Astrocyte (in vitro differentiated cells and primary cell): ENCODE measurements around the gene FAM107B.

Experiments used
- EZH2 ChIP-seq: IDR thresholded peaks from 2 replicates; pipeline ENCODE4 v1.6.1; 2012; ENCODE audit warnings: mild to moderate bottlenecking, low read length, inconsistent platforms; ENCODE audit not compliant: insufficient read depth
- TF ChIP-seq, protein P1 (sequence below): IDR thresholded peaks from 2 replicates; pipeline ENCODE4 v1.5.1; 2011; ENCODE audit warnings: low read depth, mild to moderate bottlenecking, inconsistent platforms, low read length, moderate library complexity; ENCODE audit not compliant: insufficient read depth

DNA sequence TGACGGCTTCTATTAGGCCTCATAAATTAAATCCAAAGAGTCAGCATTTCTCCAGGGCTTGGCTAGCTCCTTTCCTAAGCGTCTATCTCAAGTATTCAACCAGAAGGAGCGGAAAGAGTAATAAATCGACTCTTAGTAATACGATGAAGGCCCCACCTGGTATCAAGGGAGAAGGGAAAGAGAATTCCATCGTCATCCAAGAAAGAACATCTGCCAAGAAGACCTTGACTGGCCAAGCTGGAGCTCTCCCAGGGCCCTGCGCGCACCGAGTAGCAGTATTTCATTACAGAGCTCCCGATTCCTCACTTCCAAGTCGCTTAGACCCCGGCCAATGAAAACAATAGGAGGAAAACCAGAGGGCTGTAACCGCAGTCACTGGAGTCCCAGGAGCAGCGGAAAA is 266.0 kb downstream of the FAM107B start:
- TF ChIP-seq, protein P1, sequence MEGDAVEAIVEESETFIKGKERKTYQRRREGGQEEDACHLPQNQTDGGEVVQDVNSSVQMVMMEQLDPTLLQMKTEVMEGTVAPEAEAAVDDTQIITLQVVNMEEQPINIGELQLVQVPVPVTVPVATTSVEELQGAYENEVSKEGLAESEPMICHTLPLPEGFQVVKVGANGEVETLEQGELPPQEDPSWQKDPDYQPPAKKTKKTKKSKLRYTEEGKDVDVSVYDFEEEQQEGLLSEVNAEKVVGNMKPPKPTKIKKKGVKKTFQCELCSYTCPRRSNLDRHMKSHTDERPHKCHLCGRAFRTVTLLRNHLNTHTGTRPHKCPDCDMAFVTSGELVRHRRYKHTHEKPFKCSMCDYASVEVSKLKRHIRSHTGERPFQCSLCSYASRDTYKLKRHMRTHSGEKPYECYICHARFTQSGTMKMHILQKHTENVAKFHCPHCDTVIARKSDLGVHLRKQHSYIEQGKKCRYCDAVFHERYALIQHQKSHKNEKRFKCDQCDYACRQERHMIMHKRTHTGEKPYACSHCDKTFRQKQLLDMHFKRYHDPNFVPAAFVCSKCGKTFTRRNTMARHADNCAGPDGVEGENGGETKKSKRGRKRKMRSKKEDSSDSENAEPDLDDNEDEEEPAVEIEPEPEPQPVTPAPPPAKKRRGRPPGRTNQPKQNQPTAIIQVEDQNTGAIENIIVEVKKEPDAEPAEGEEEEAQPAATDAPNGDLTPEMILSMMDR = no peak
- TF ChIP-seq EZH2 = no peak
